Measurements from ENCODE around the gene CD163L1.

CD163L1 gene

GRCh38 chr12:7411343-7411742 is 32.6 kb downstream of the CD163L1 start:
- in situ Hi-C loops (cut with HindIII; ENCODE audit: low sequenced_read_pairs) = no loop called here

- in situ Hi-C loops (cut with HindIII; ENCODE audit: low sequenced_read_pairs) = no loop called here
These were observed 39.7 kb downstream of the CD163L1 start for GRCh38 chr12:7404275-7404674.

GRCh38 chr12:7403466-7403865 is 40.5 kb downstream of the CD163L1 start:
- in situ Hi-C loops (cut with HindIII; ENCODE audit: low sequenced_read_pairs) = no loop called here

GRCh38 chr12:7399089-7399488 is 44.9 kb downstream of the CD163L1 start:
- in situ Hi-C loops (cut with HindIII; ENCODE audit: low sequenced_read_pairs) = no loop called here

- in situ Hi-C loops (cut with HindIII; ENCODE audit: low sequenced_read_pairs) = no loop called here
These were observed 47.5 kb downstream of the CD163L1 start for GRCh38 chr12:7396418-7396817.

GRCh38 chr12:7395950-7396349 is 48.0 kb downstream of the CD163L1 start:
- in situ Hi-C loops (cut with HindIII; ENCODE audit: low sequenced_read_pairs) = no loop called here

- in situ Hi-C loops (cut with HindIII; ENCODE audit: low sequenced_read_pairs) = no loop called here
These were observed 56.7 kb downstream of the CD163L1 start for GRCh38 chr12:7387289-7387688.

- in situ Hi-C loops (cut with HindIII; ENCODE audit: low sequenced_read_pairs) = no loop called here
These were observed 60.8 kb downstream of the CD163L1 start for GRCh38 chr12:7383157-7383556.

GRCh38 chr12:7376196-7376595 is 67.8 kb downstream of the CD163L1 start:
- in situ Hi-C loops (cut with HindIII; ENCODE audit: low sequenced_read_pairs) = no loop called here

- in situ Hi-C loops (cut with HindIII; ENCODE audit: low sequenced_read_pairs) = no loop called here
These were observed 68.8 kb downstream of the CD163L1 start for GRCh38 chr12:7375145-7375543.

- in situ Hi-C loops (cut with HindIII; ENCODE audit: low sequenced_read_pairs) = no loop called here
These were observed 69.4 kb downstream of the CD163L1 start for GRCh38 chr12:7374423-7375144.

- in situ Hi-C loops (cut with HindIII; ENCODE audit: low sequenced_read_pairs) = no loop called here
These were observed 70.7 kb downstream of the CD163L1 start for GRCh38 chr12:7373226-7373625.

- in situ Hi-C loops (cut with HindIII; ENCODE audit: low sequenced_read_pairs) = no loop called here
These were observed 74.7 kb downstream of the CD163L1 start for GRCh38 chr12:7369274-7369729.

GRCh38 chr12:7362734-7363133 is 81.2 kb downstream of the CD163L1 start:
- in situ Hi-C loops (cut with HindIII; ENCODE audit: low sequenced_read_pairs) = no loop called here

GRCh38 chr12:7361265-7361664 is 82.7 kb downstream of the CD163L1 start:
- in situ Hi-C loops (cut with HindIII; ENCODE audit: low sequenced_read_pairs) = no loop called here

- in situ Hi-C loops (cut with HindIII; ENCODE audit: low sequenced_read_pairs) = no loop called here
These were observed 89.4 kb downstream of the CD163L1 start for GRCh38 chr12:7354529-7354928.

GRCh38 chr12:7352661-7353060 is 91.3 kb downstream of the CD163L1 start:
- in situ Hi-C loops (cut with HindIII; ENCODE audit: low sequenced_read_pairs) = no loop called here

- in situ Hi-C loops (cut with HindIII; ENCODE audit: low sequenced_read_pairs) = no loop called here
These were observed 92.8 kb downstream of the CD163L1 start for GRCh38 chr12:7351177-7351576.

- in situ Hi-C loops (cut with HindIII; ENCODE audit: low sequenced_read_pairs) = no loop called here
These were observed 94.5 kb downstream of the CD163L1 start for GRCh38 chr12:7349418-7349817.

- in situ Hi-C loops (cut with HindIII; ENCODE audit: low sequenced_read_pairs) = no loop called here
These were observed 97.3 kb downstream of the CD163L1 start for GRCh38 chr12:7346551-7347225.

- in situ Hi-C loops (cut with HindIII; ENCODE audit: low sequenced_read_pairs) = no loop called here
These were observed 98.9 kb downstream of the CD163L1 start for GRCh38 chr12:7344833-7345606.

- in situ Hi-C loops (cut with HindIII; ENCODE audit: low sequenced_read_pairs) = no loop called here
These were observed 104.3 kb downstream of the CD163L1 start for GRCh38 chr12:7339675-7340074.
